ENCODE results near the gene RETSAT.
A peak's percentile ranks its signal among the peaks of the same experiment; 100 is the strongest.

Gene RETSAT

GRCh38 chr2:85398426-85399182 lies 44.3 kb upstream of the RETSAT start:
- no peak overlapping the region for H3K27ac ChIP-seq
- TF ChIP-seq CTCF (IDR thresholded peaks at IDR 0.05) (no peak), ZFX (IDR thresholded peaks at IDR 0.05; ENCODE audit: borderline replicate concordance) (no peak)

- 0 out of 2 replicates have a peak overlapping the region, but pooled peaks have one; percentile 67 for H3K27ac ChIP-seq
- TF ChIP-seq ZFX (IDR thresholded peaks at IDR 0.05; ENCODE audit: borderline replicate concordance), result no peak
These were observed 43.6 kb upstream of the RETSAT start for GRCh38 chr2:85397925-85398331.

GRCh38 chr2:85396531-85397470 lies 42.5 kb upstream of the RETSAT start:
- TF ChIP-seq ZFX (IDR thresholded peaks at IDR 0.05; ENCODE audit: borderline replicate concordance), result no peak
- no peak for TF ChIP-seq CTCF (IDR thresholded peaks at IDR 0.05)
- H3K27ac ChIP-seq, result peak overlapping the region; percentile 67

- peak overlapping the region; percentile 67 for H3K27ac ChIP-seq
- TF ChIP-seq CTCF (IDR thresholded peaks at IDR 0.05) (no peak), ZFX (IDR thresholded peaks at IDR 0.05; ENCODE audit: borderline replicate concordance) (no peak)
These were observed 41.7 kb upstream of the RETSAT start for GRCh38 chr2:85395912-85396475.

- no peak overlapping the region for H3K27ac ChIP-seq
- TF ChIP-seq CTCF (IDR thresholded peaks at IDR 0.05), result no peak
These were observed 40.6 kb upstream of the RETSAT start for GRCh38 chr2:85394976-85395375.

- TF ChIP-seq CTCF (IDR thresholded peaks at IDR 0.05) (no peak), ZFX (IDR thresholded peaks at IDR 0.05; ENCODE audit: borderline replicate concordance) (no peak)
- H3K27ac ChIP-seq, result no peak overlapping the region
These were observed 39.9 kb upstream of the RETSAT start for GRCh38 chr2:85394261-85394681.

- H3K27ac ChIP-seq, result no peak overlapping the region
- no peak for TF ChIP-seq CTCF (IDR thresholded peaks at IDR 0.05)
- no peak for TF ChIP-seq ZFX (IDR thresholded peaks at IDR 0.05; ENCODE audit: borderline replicate concordance)
These were observed 39.5 kb upstream of the RETSAT start for GRCh38 chr2:85393836-85394235.
